Measurements from ENCODE around the gene SOWAHC.

The SOWAHC gene

GRCh38 chr2:109609352-109610024 lies 4.7 kb upstream of the SOWAHC start:
- DNase-seq (ENCODE audit: low spot score) = no peak

GRCh38 chr2:109611467-109612095 lies 2.6 kb upstream of the SOWAHC start:
- no peak for DNase-seq (ENCODE audit: low spot score)
- no peak for TF ChIP-seq CTCF (IDR thresholded peaks at IDR 0.05; ENCODE audit: extremely low read depth, missing control alignments)

More at GRCh38 chr2:109609352-109610024, 4.7 kb upstream of the SOWAHC start:
- TF ChIP-seq CTCF (IDR thresholded peaks at IDR 0.05; ENCODE audit: extremely low read depth, missing control alignments) = no peak

GRCh38 chr2:109613081-109613921 lies 863 bp upstream of the SOWAHC start:
- no peak for DNase-seq (ENCODE audit: low spot score)
- no peak for TF ChIP-seq CTCF (IDR thresholded peaks at IDR 0.05; ENCODE audit: extremely low read depth, missing control alignments)

- no peak for DNase-seq (ENCODE audit: low spot score)
- no peak for TF ChIP-seq CTCF (IDR thresholded peaks at IDR 0.05; ENCODE audit: extremely low read depth, missing control alignments)
Measured at GRCh38 chr2:109614715-109615636, 812 bp downstream of the SOWAHC start.

- TF ChIP-seq CTCF (IDR thresholded peaks at IDR 0.05; ENCODE audit: extremely low read depth, missing control alignments) = no peak
- DNase-seq (ENCODE audit: low spot score) = no peak
Measured at GRCh38 chr2:109615637-109616144, 1.5 kb downstream of the SOWAHC start.

GRCh38 chr2:109616184-109616583 lies 2.0 kb downstream of the SOWAHC start:
- no peak for DNase-seq (ENCODE audit: low spot score)
- TF ChIP-seq CTCF (IDR thresholded peaks at IDR 0.05; ENCODE audit: extremely low read depth, missing control alignments) = no peak
